HUES6 (cell line): ENCODE data around the gene FAM78B.

Experiments used
- H3K27ac ChIP-seq: 2 replicates; pipeline ENCODE4 v1.7.0; 2013; ENCODE audit warnings: low read depth, mild to moderate bottlenecking, low read length, inconsistent platforms
- H3K27me3 ChIP-seq: 2 replicates; pipeline ENCODE4 v1.6.1; 2013; ENCODE audit warnings: low read length; ENCODE audit not compliant: control insufficient read depth, insufficient read depth
- H3K36me3 ChIP-seq: 2 replicates; pipeline ENCODE4 v1.6.1; 2013; ENCODE audit warnings: low read length; ENCODE audit not compliant: control insufficient read depth, insufficient read depth
- H3K4me1 ChIP-seq: 2 replicates; pipeline ENCODE4 v1.6.1; 2013; ENCODE audit warnings: low read length; ENCODE audit not compliant: control insufficient read depth, insufficient read depth
- H3K4me3 ChIP-seq: 2 replicates; pipeline ENCODE4 v1.5.1; 2013; ENCODE audit warnings: low read depth, low read length
- H3K9ac ChIP-seq: one replicate; pipeline ENCODE4 v1.6.1; 2013; ENCODE audit warnings: mild to moderate bottlenecking, low read length
- H3K9me3 ChIP-seq: 2 replicates; pipeline ENCODE4 v1.6.1; 2013; ENCODE audit warnings: low read depth, low read length; ENCODE audit not compliant: control insufficient read depth, insufficient read depth

The FAM78B gene

GRCh38 chr1:166066107-166066506, 100.7 kb downstream of the FAM78B start:
- Histone ChIP-seq H3K9me3 (no peaks in the 10 kb centered on the region), H3K4me3 (no peak overlapping the region), H3K36me3 (no peaks in the 10 kb centered on the region), H3K9ac (no peak overlapping the region), H3K27me3 (no peaks in the 10 kb centered on the region), H3K4me1 (no peaks in the 10 kb centered on the region), H3K27ac (no peak overlapping the region)

DNA sequence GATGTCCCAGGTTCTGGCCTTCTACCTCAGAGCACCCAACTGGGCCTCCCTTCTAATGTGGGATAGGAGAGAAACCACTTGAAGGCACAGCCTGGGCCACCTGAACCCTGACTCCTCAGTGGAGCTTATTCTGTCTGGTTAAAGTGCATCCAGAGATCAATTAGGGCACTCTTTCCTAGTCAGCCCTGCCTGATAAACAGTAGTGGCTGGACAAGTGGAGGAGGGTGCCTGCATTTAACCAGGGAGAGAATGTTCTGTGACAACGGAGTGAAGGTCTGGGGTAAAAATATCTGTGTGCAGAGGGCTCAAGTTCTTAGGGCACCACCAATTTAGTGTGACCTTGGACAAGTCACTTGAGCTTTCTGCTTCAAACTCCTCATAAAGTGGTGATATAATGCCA, 101.8 kb downstream of the FAM78B start:
- Histone ChIP-seq H3K9ac (no peak overlapping the region), H3K4me3 (no peak overlapping the region), H3K36me3 (no peaks in the 10 kb centered on the region), H3K9me3 (no peaks in the 10 kb centered on the region), H3K27ac (no peak overlapping the region), H3K4me1 (no peaks in the 10 kb centered on the region), H3K27me3 (no peaks in the 10 kb centered on the region; the same call in 1 of the 2 replicates)

GRCh38 chr1:166064313-166064926, 102.4 kb downstream of the FAM78B start:
- no peaks in the 10 kb centered on the region for H3K9me3 ChIP-seq
- H3K27me3 ChIP-seq, result no peaks in the 10 kb centered on the region; the same call in 1 of the 2 replicates
- H3K4me1 ChIP-seq, result no peaks in the 10 kb centered on the region
- no peaks in the 10 kb centered on the region for H3K36me3 ChIP-seq
- no peak overlapping the region for H3K9ac ChIP-seq
- no peak overlapping the region for H3K4me3 ChIP-seq
- no peak overlapping the region for H3K27ac ChIP-seq

GRCh38 chr1:166063701-166064100, 103.1 kb downstream of the FAM78B start:
- no peaks in the 10 kb centered on the region; the same call in 1 of the 2 replicates for H3K27me3 ChIP-seq

GRCh38 chr1:166062421-166063070, 104.3 kb downstream of the FAM78B start:
- H3K9me3 ChIP-seq, result no peaks in the 10 kb centered on the region
- H3K27ac ChIP-seq, result no peak overlapping the region
- no peaks in the 10 kb centered on the region; the same call in 1 of the 2 replicates for H3K27me3 ChIP-seq

More at GRCh38 chr1:166063701-166064100, 103.1 kb downstream of the FAM78B start:
- H3K27ac ChIP-seq, result no peak overlapping the region
- H3K4me3 ChIP-seq, result no peak overlapping the region
- no peaks in the 10 kb centered on the region for H3K4me1 ChIP-seq
- H3K9ac ChIP-seq, result no peak overlapping the region
- H3K36me3 ChIP-seq, result no peaks in the 10 kb centered on the region
- H3K9me3 ChIP-seq, result no peaks in the 10 kb centered on the region

DNA sequence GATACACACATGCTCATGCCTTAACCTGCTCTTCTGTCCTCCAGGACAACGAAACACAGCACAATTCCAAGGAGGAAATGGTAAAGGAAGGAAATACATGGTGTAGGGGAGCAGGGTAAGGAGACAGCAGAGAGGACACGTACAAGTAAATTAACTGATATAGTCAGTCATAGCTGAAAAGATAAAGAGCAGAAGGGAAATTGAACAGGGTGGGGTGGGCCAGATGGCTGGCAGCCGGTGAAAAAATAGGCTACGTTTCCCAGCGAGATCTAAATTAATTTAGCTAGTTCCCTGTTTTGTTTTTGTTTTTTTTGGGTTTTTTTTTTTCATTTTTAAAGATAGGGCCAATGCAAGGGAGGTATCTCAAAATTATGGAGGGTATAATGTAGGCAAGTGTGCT, 109.2 kb downstream of the FAM78B start:
- no peaks in the 10 kb centered on the region; the same call in 1 of the 2 replicates for H3K27me3 ChIP-seq
- H3K9ac ChIP-seq, result no peak overlapping the region
- H3K36me3 ChIP-seq, result no peaks in the 10 kb centered on the region
- H3K4me1 ChIP-seq, result no peaks in the 10 kb centered on the region
- no peak overlapping the region for H3K27ac ChIP-seq
- no peak overlapping the region for H3K4me3 ChIP-seq
- H3K9me3 ChIP-seq, result no peaks in the 10 kb centered on the region

More at GRCh38 chr1:166062421-166063070, 104.3 kb downstream of the FAM78B start:
- no peaks in the 10 kb centered on the region for H3K4me1 ChIP-seq
- H3K36me3 ChIP-seq, result no peaks in the 10 kb centered on the region
- H3K9ac ChIP-seq, result no peak overlapping the region
- no peak overlapping the region for H3K4me3 ChIP-seq

- Histone ChIP-seq H3K4me3 (no peak overlapping the region), H3K9me3 (no peaks in the 10 kb centered on the region), H3K4me1 (peaks cover 5% of the 10 kb centered on the region; the same call in 1 of the 2 replicates), H3K9ac (no peak overlapping the region), H3K27me3 (no peaks in the 10 kb centered on the region), H3K36me3 (no peaks in the 10 kb centered on the region), H3K27ac (no peak overlapping the region)
Measured at GRCh38 chr1:166053395-166053794, 113.4 kb downstream of the FAM78B start.

- Histone ChIP-seq H3K27ac (no peak overlapping the region), H3K9ac (no peak overlapping the region), H3K27me3 (no peaks in the 10 kb centered on the region), H3K4me1 (peaks cover 9% of the 10 kb centered on the region), H3K4me3 (no peak overlapping the region), H3K36me3 (no peaks in the 10 kb centered on the region), H3K9me3 (no peaks in the 10 kb centered on the region)
Measured at GRCh38 chr1:166040202-166040997, 126.4 kb downstream of the FAM78B start.

DNA sequence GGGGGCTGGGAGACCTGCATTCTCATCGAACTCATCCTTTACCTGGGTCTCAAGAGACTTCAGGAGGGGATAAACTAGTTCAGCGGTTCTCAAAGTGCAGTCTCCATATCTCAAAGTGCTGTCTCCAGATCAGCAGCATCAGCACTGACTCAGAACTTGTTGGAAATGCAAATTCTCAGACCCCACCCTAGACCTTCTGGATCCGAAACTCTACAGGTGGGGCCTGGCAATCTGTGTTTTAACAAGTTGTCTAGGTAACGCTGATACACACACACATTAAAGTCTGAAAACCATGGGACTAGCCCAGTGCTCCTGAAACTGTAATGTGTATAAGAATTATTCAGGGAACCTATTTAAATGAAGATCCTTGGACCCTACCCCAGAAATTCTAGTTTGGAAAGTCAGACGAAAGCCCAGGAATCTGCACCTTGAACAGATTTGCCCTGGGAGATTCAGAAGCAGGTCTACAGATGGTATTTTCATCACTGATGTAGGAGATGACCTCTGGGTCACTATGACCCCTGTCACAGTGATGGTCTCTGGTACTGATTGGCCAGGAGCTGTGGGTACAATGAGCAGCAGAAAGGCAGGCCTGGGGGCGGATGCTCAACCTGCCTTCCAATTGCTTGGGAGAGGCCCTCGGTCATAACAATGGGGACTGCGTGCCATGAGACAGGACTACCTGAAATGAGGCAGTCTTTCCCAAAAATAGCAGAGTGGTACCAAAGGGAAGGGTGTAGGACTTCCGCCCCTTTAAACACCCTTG, 127.2 kb downstream of the FAM78B start:
- no peaks in the 10 kb centered on the region for H3K9me3 ChIP-seq
- peaks cover 9% of the 10 kb centered on the region for H3K4me1 ChIP-seq
- no peak overlapping the region for H3K27ac ChIP-seq
- no peak overlapping the region for H3K4me3 ChIP-seq
- H3K27me3 ChIP-seq, result no peaks in the 10 kb centered on the region
- H3K9ac ChIP-seq, result no peak overlapping the region
- no peaks in the 10 kb centered on the region for H3K36me3 ChIP-seq

GRCh38 chr1:166036092-166036491, 130.7 kb downstream of the FAM78B start:
- no peaks in the 10 kb centered on the region for H3K36me3 ChIP-seq

More at GRCh38 chr1:166036092-166036491, 130.7 kb downstream of the FAM78B start:
- H3K4me1 ChIP-seq, result peaks cover 18% of the 10 kb centered on the region
- H3K9me3 ChIP-seq, result no peaks in the 10 kb centered on the region
- no peak overlapping the region for H3K9ac ChIP-seq
- no peak overlapping the region for H3K4me3 ChIP-seq
- H3K27me3 ChIP-seq, result no peaks in the 10 kb centered on the region
- no peak overlapping the region for H3K27ac ChIP-seq
